Ectodermal cell (in vitro differentiated cells): Measurements from ENCODE around the gene SEMA5A.

Source experiments
- H3K27ac ChIP-seq: 2 replicates; pipeline ENCODE4 v1.7.0; 2013; ENCODE audit warnings: mild to moderate bottlenecking, low read depth, low read length; ENCODE audit not compliant: insufficient read depth, poor library complexity, severe bottlenecking
- H3K27me3 ChIP-seq: 2 replicates; pipeline ENCODE4 v1.7.0; 2013; ENCODE audit warnings: mild to moderate bottlenecking, low read length; ENCODE audit not compliant: insufficient read depth, control insufficient read depth, poor library complexity, severe bottlenecking
- H3K36me3 ChIP-seq: one replicate; pipeline ENCODE4 v1.7.0; 2013; ENCODE audit warnings: low read length; ENCODE audit not compliant: control insufficient read depth, insufficient read depth
- H3K4me1 ChIP-seq: one replicate; pipeline ENCODE4 v1.7.0; 2013; ENCODE audit warnings: low read length; ENCODE audit not compliant: control insufficient read depth, insufficient read depth
- H3K4me3 ChIP-seq: 2 replicates; pipeline ENCODE4 v1.7.0; 2013; ENCODE audit warnings: low read depth, low read length, control low read depth; ENCODE audit not compliant: insufficient read depth
- H3K9me3 ChIP-seq: 2 replicates; pipeline ENCODE4 v1.7.0; 2013; ENCODE audit warnings: mild to moderate bottlenecking, low read length, moderate library complexity; ENCODE audit not compliant: control insufficient read depth
- WGBS, 2 experiments: methylation state at CpG; one replicate each; pipeline ENCODE4 v1.1.7; 2013; ENCODE audit warnings: missing lambda C conversion rate in 2 of 2; 5-methylcytosine and 5-hydroxymethylcytosine counted together

Gene SEMA5A

DNA sequence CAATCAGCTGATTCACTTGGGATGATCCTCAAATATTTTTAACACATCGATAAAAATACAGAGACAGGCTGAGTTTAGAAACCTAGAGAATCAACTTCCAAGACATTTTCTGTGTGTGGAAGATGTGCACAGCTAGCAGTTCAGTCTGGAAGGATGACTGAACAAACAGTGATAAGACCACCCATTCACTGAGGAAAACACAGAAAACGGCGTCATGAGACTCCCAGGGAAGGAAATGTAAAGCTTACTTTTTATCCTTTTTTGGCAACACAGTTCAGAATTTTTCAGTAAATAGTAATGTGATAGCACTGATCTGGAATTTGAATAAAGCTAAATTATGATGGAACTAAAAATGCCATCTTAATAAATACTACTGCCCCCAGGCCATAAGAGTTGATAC, 277.6 kb downstream of the SEMA5A start:
- Histone ChIP-seq H3K36me3 (peaks cover 3% of the 10 kb centered on the region), H3K27me3 (no peaks in the 10 kb centered on the region), H3K27ac (no peak overlapping the region), H3K4me3 (no peak overlapping the region), H3K4me1 (no peaks in the 10 kb centered on the region), H3K9me3 (no peaks in the 10 kb centered on the region)
- WGBS, 2 experiments, result 97 to 100% methylated on average over 3 of the region's 3 CpGs

- Histone ChIP-seq H3K36me3 (no peaks in the 10 kb centered on the region), H3K4me1 (no peaks in the 10 kb centered on the region), H3K27ac (peak overlapping the region; percentile 44), H3K9me3 (no peaks in the 10 kb centered on the region), H3K27me3 (no peaks in the 10 kb centered on the region), H3K4me3 (no peak overlapping the region)
- WGBS, 2 experiments, result 72 to 74% methylated on average over 17 of the region's 17 CpGs
These were observed 280.2 kb downstream of the SEMA5A start for GRCh38 chr5:9265441-9266287.

GRCh38 chr5:9264301-9264700, 281.6 kb downstream of the SEMA5A start:
- no peak overlapping the region for H3K4me3 ChIP-seq
- no peak overlapping the region for H3K27ac ChIP-seq
- no peaks in the 10 kb centered on the region for H3K9me3 ChIP-seq
- no peaks in the 10 kb centered on the region for H3K27me3 ChIP-seq
- 95 to 96% methylated on average over 5 of the region's 5 CpGs for WGBS, 2 experiments
- H3K36me3 ChIP-seq, result no peaks in the 10 kb centered on the region
- no peaks in the 10 kb centered on the region for H3K4me1 ChIP-seq

DNA sequence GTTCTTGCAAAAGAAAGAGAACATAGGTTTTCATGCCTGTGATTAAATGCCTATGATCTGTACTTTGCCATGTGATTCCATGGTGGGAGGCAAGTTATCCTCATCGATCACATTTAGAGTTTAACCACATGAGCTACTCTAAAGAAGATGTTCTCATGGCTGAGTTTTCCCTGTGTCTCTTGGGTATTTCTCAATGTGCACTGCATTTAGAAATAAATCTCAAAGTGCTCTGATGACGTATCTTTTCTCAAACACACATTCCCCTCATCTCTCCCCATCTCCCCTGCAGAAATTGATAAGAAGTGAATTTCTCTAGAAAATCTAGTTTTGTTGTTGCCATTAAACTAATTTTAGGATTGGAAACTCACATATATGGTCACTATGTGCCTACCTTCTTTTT, 282.2 kb downstream of the SEMA5A start:
- 93 to 100% methylated on average over 1 to 2 of the region's 2 CpGs for WGBS, 2 experiments
- Histone ChIP-seq H3K27ac (no peak overlapping the region), H3K36me3 (no peaks in the 10 kb centered on the region), H3K4me1 (no peaks in the 10 kb centered on the region), H3K9me3 (no peaks in the 10 kb centered on the region), H3K27me3 (no peaks in the 10 kb centered on the region), H3K4me3 (no peak overlapping the region)

GRCh38 chr5:9251379-9251980, 294.4 kb downstream of the SEMA5A start:
- 93 to 100% methylated on average over 2 of the region's 2 CpGs for WGBS, 2 experiments

DNA sequence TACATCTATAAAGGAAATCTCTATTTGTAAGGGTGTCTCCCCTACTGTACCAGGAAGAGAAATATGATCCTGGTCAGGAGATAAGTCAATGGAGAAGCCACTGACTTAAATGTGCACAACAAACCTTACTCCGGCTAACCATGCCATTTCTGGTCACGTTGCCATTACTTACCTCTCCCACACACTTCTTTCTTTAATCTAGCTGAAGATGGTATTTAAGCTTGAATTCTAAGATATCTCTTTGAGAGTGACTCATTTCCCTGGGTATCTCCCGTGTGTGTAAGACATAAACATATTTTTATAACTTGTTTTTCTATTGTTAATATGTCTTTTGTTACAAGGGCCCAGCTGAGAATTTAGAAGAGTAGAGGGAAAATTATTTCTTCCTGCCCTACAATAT, 296.6 kb downstream of the SEMA5A start:
- H3K27me3 ChIP-seq, result no peaks in the 10 kb centered on the region
- no peak overlapping the region for H3K27ac ChIP-seq
- no peaks in the 10 kb centered on the region for H3K36me3 ChIP-seq
- H3K4me3 ChIP-seq, result no peak overlapping the region
- no peaks in the 10 kb centered on the region for H3K9me3 ChIP-seq
- WGBS, 2 experiments, result 100% methylated on average over 1 to 2 of the region's 3 CpGs
- H3K4me1 ChIP-seq, result no peaks in the 10 kb centered on the region

More at GRCh38 chr5:9251379-9251980, 294.4 kb downstream of the SEMA5A start:
- Histone ChIP-seq H3K27me3 (no peaks in the 10 kb centered on the region), H3K4me1 (no peaks in the 10 kb centered on the region), H3K4me3 (no peak overlapping the region), H3K36me3 (no peaks in the 10 kb centered on the region), H3K27ac (no peak overlapping the region), H3K9me3 (no peaks in the 10 kb centered on the region)

DNA sequence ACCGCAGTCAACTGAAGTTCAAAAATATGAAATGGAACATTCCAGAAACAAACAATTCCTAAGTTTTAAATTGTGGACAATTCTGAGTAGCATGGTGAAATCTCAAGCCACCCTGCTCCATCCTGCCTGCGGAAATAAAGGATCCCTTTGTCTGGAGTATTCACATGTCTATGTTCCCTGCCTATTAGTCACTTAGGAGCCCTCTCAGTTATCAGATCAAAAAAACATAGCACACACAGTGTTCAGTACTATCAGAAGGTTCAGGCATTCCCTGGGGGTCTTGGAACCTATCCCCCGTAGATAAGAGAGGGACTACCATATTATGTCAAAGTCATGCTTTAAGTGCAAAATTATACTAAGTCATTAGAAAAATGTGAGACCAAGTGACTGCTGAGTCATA, 300.8 kb downstream of the SEMA5A start:
- 93 to 97% methylated on average over 3 of the region's 3 CpGs for WGBS, 2 experiments
- H3K27ac ChIP-seq, result no peak overlapping the region

GRCh38 chr5:9244417-9244816, 301.5 kb downstream of the SEMA5A start:
- Histone ChIP-seq H3K36me3 (no peaks in the 10 kb centered on the region), H3K27ac (no peak overlapping the region), H3K4me1 (no peaks in the 10 kb centered on the region), H3K4me3 (no peak overlapping the region), H3K27me3 (no peaks in the 10 kb centered on the region), H3K9me3 (no peaks in the 10 kb centered on the region)
- WGBS, 2 experiments, result 91% methylated on average over 4 of the region's 4 CpGs

More for the DNA sequence above, 300.8 kb downstream of the SEMA5A start:
- Histone ChIP-seq H3K4me1 (no peaks in the 10 kb centered on the region), H3K4me3 (no peak overlapping the region), H3K9me3 (no peaks in the 10 kb centered on the region), H3K36me3 (no peaks in the 10 kb centered on the region), H3K27me3 (no peaks in the 10 kb centered on the region)

GRCh38 chr5:9241479-9242305, 304.2 kb downstream of the SEMA5A start:
- H3K4me1 ChIP-seq, result no peaks in the 10 kb centered on the region
- H3K27me3 ChIP-seq, result no peaks in the 10 kb centered on the region
- 94 to 100% methylated on average over 8 to 9 of the region's 9 CpGs for WGBS, 2 experiments
- no peak overlapping the region for H3K4me3 ChIP-seq
- no peaks in the 10 kb centered on the region for H3K36me3 ChIP-seq
- no peak overlapping the region for H3K27ac ChIP-seq
- H3K9me3 ChIP-seq, result no peaks in the 10 kb centered on the region

- no peaks in the 10 kb centered on the region for H3K36me3 ChIP-seq
- no peaks in the 10 kb centered on the region for H3K4me1 ChIP-seq
- WGBS, 2 experiments, result 90 to 100% methylated on average over 2 of the region's 2 CpGs
These were observed 305.4 kb downstream of the SEMA5A start for GRCh38 chr5:9240431-9240830.

More at GRCh38 chr5:9240431-9240830, 305.4 kb downstream of the SEMA5A start:
- Histone ChIP-seq H3K27me3 (no peaks in the 10 kb centered on the region), H3K4me3 (no peak overlapping the region), H3K27ac (no peak overlapping the region), H3K9me3 (no peaks in the 10 kb centered on the region)
